A673 (cell line): Measurements from ENCODE around the gene SYNE2. TPM values are rescaled to one million over a fixed set of nuclear protein-coding genes. Genes with fewer than 3 reads are reported as not detected.

Source experiments
- BruUV-seq: library from RNA; stranded (reverse); fragments of 400-500 nt; replicated peaks from 2 replicates; lab custom pipeline; 2021; lab: Mats Ljungman, UMichigan
- CTCF ChIA-PET: fragments of 300-600 bp; sonication (Branson Sonifier 250); formaldehyde crosslinking; loops from one replicate; lab custom pipeline; 2022; ENCODE audit warnings: antibody characterized with exemption; lab: Charles Lee
- POLR2A ChIA-PET: fragments of 300-600 bp; sonication (Branson Sonifier 250); formaldehyde crosslinking; loops from one replicate; lab custom pipeline; 2022; ENCODE audit warnings: antibody characterized with exemption; ENCODE audit not compliant: low non-redundant PET; lab: Charles Lee
- DNase-seq: peaks from one replicate; pipeline ENCODE4 v3.0.0-alpha.2; 2015; ENCODE audit warnings: low spot score
- H3K27ac ChIP-seq: fragments of 200-600 bp; sonication (generic); 2 replicates; pipeline ENCODE4 v1.5.1; 2016; ENCODE audit warnings: mixed run types, low read depth, mild to moderate bottlenecking, mixed read lengths, antibody characterized with exemption, low read length; ENCODE audit not compliant: poor library complexity, severe bottlenecking
- H3K27me3 ChIP-seq: fragments of 200-600 bp; sonication (generic); replicated peaks from 2 replicates; pipeline ENCODE4 v1.6.1; 2017; ENCODE audit warnings: mixed run types, low read depth, mild to moderate bottlenecking, mixed read lengths, antibody characterized with exemption, low read length; ENCODE audit not compliant: insufficient read depth, poor library complexity
- H3K36me3 ChIP-seq: fragments of 200-600 bp; sonication (generic); 2 replicates; pipeline ENCODE4 v1.6.1; 2016; ENCODE audit warnings: mixed run types, mild to moderate bottlenecking, mixed read lengths, antibody characterized with exemption, low read length; ENCODE audit not compliant: insufficient read depth, poor library complexity, severe bottlenecking
- H3K4me1 ChIP-seq: fragments of 200-600 bp; sonication (generic); 2 replicates; pipeline ENCODE4 v1.6.1; 2017; ENCODE audit warnings: mixed run types, mild to moderate bottlenecking, mixed read lengths, antibody characterized with exemption, low read length; ENCODE audit not compliant: insufficient read depth, poor library complexity, severe bottlenecking
- H3K4me3 ChIP-seq: fragments of 200-600 bp; sonication (generic); 2 replicates; pipeline ENCODE4 v1.5.1; 2016; ENCODE audit warnings: low read depth, mixed run types, mild to moderate bottlenecking, mixed read lengths, low read length; ENCODE audit not compliant: poor library complexity, severe bottlenecking
- H3K9me3 ChIP-seq: fragments of 200-600 bp; sonication (generic); 2 replicates; pipeline ENCODE4 v1.6.1; 2016; ENCODE audit warnings: mixed run types, low read depth, mild to moderate bottlenecking, mixed read lengths, antibody characterized with exemption, low read length; ENCODE audit not compliant: poor library complexity, severe bottlenecking
- CTCF ChIP-seq: fragments of 300-800, 200-600 bp; sonication (generic); conservative IDR thresholded peaks from 2 replicates; pipeline ENCODE4 v1.5.1; 2017; ENCODE audit warnings: low read depth, mild to moderate bottlenecking, antibody characterized with exemption, low read length, moderate library complexity, mixed read lengths
- EZH2 ChIP-seq: fragments of 200-600 bp; sonication (generic); IDR thresholded peaks from 2 replicates; pipeline ENCODE4 v1.6.1; 2017; ENCODE audit warnings: borderline replicate concordance, low read depth, mild to moderate bottlenecking, mixed read lengths, antibody characterized with exemption, low read length; ENCODE audit not compliant: poor library complexity, severe bottlenecking
- intact Hi-C: fragments of 100-400 bp; cut with micrococcal nuclease; formaldehyde crosslinking; loops from one replicate; pipeline ENCODE4 v1.10.0; 2022; ENCODE audit not compliant: unreplicated experiment
- total RNA-seq: library from RNA; stranded (reverse); gene quantifications from 2 replicates; pipeline ENCODE4 v1.2.3, GENCODE V29; 2021

Gene SYNE2
- total RNA-seq, 1 experiment from 2014 or later, result 68.2 TPM

- H3K4me3 ChIP-seq, result no peak overlapping the region
- DNase-seq, result no peak
- no TSS peak for BruUV-seq
- ChIA-PET CTCF (no interaction called here), POLR2A (no interaction called here)
- TF ChIP-seq CTCF, result no peak
- no peak for TF ChIP-seq EZH2
- no peak overlapping the region for H3K27ac ChIP-seq
- intact Hi-C loops, result no loop called here
- H3K36me3 ChIP-seq, result peaks cover 14% of the 10 kb centered on the region
- H3K27me3 ChIP-seq, result no peaks in the 10 kb centered on the region
- no peaks in the 10 kb centered on the region for H3K4me1 ChIP-seq
- no peaks in the 10 kb centered on the region for H3K9me3 ChIP-seq
These were observed 359.9 kb downstream of the SYNE2 start for GRCh38 chr14:64212666-64213065.

GRCh38 chr14:64213086-64213485 is 360.3 kb downstream of the SYNE2 start:
- TF ChIP-seq CTCF (no peak), EZH2 (no peak)
- POLR2A ChIA-PET, result no interaction called here
- Histone ChIP-seq H3K4me3 (no peak overlapping the region), H3K27ac (no peak overlapping the region), H3K4me1 (no peaks in the 10 kb centered on the region), H3K36me3 (peaks cover 18% of the 10 kb centered on the region), H3K27me3 (no peaks in the 10 kb centered on the region), H3K9me3 (no peaks in the 10 kb centered on the region)
- CTCF ChIA-PET, result no interaction called here
- intact Hi-C loops, result no loop called here
- DNase-seq, result no peak
- no TSS peak for BruUV-seq

- intact Hi-C loops, result no loop called here
- Histone ChIP-seq H3K36me3 (peaks cover 15% of the 10 kb centered on the region), H3K4me3 (no peak overlapping the region), H3K27ac (no peak overlapping the region), H3K4me1 (no peaks in the 10 kb centered on the region), H3K27me3 (no peaks in the 10 kb centered on the region), H3K9me3 (no peaks in the 10 kb centered on the region)
- DNase-seq, result no peak
- ChIA-PET CTCF (no interaction called here), POLR2A (no interaction called here)
- TF ChIP-seq CTCF (no peak), EZH2 (no peak)
- no TSS peak for BruUV-seq
These were observed 361.2 kb downstream of the SYNE2 start for GRCh38 chr14:64213853-64214570.
